Panc1 (cell line): ENCODE results near the gene ZNF566.

ENCODE experiments used
- SIN3A ChIP-seq: IDR thresholded peaks from 2 replicates; pipeline ENCODE4 v1.6.1; 2012; ENCODE audit warnings: low read depth, mild to moderate bottlenecking, low read length, moderate library complexity, borderline replicate concordance; ENCODE audit not compliant: insufficient read depth
- TF ChIP-seq, protein P1 (sequence below): fragments of 450-650 bp; IDR thresholded peaks from 2 replicates; pipeline ENCODE4 v1.5.1; 2017; ENCODE audit warnings: mild to moderate bottlenecking

- TF ChIP-seq SIN3A, result no peak
- TF ChIP-seq, protein P1, sequence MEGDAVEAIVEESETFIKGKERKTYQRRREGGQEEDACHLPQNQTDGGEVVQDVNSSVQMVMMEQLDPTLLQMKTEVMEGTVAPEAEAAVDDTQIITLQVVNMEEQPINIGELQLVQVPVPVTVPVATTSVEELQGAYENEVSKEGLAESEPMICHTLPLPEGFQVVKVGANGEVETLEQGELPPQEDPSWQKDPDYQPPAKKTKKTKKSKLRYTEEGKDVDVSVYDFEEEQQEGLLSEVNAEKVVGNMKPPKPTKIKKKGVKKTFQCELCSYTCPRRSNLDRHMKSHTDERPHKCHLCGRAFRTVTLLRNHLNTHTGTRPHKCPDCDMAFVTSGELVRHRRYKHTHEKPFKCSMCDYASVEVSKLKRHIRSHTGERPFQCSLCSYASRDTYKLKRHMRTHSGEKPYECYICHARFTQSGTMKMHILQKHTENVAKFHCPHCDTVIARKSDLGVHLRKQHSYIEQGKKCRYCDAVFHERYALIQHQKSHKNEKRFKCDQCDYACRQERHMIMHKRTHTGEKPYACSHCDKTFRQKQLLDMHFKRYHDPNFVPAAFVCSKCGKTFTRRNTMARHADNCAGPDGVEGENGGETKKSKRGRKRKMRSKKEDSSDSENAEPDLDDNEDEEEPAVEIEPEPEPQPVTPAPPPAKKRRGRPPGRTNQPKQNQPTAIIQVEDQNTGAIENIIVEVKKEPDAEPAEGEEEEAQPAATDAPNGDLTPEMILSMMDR, result no peak
Measured at GRCh38 chr19:36409841-36410240, 79.5 kb downstream of the ZNF566 start.
